WTC11 (cell line): ENCODE results near the gene GPR68. TPM values are rescaled to one million over a fixed set of nuclear protein-coding genes. Genes with fewer than 3 reads are reported as not detected.

Experiments used
- ATAC-seq: fragments of 200-7000 bp; cut with Tn5 transposase; 2 replicates; pipeline ENCODE4 v1.10.0; 2021; ENCODE audit warnings: mild to moderate bottlenecking, moderate library complexity
- CTCF ChIA-PET: fragments of 300-600 bp; sonication (Branson Sonifier 250); formaldehyde crosslinking; loops from one replicate; lab custom pipeline; 2021; ENCODE audit warnings: antibody characterized with exemption; lab: Charles Lee
- POLR2A ChIA-PET: fragments of 350-600 bp; sonication (Branson Sonifier 250); formaldehyde crosslinking; loops from one replicate; lab custom pipeline; 2021; ENCODE audit warnings: antibody characterized with exemption; lab: Charles Lee
- DNase-seq: peaks from one replicate; pipeline ENCODE4 v3.0.0; 2021; ENCODE audit warnings: low spot score
- H3K27ac Mint-ChIP-seq: 2 replicates; pipeline ENCODE4 v1.8.0; 2021; ENCODE audit warnings: mixed read lengths
- H3K27me3 Mint-ChIP-seq: 2 replicates; pipeline ENCODE4 v1.8.0; 2021; ENCODE audit warnings: low read depth, mild to moderate bottlenecking, moderate library complexity, mixed read lengths
- H3K36me3 Mint-ChIP-seq: 2 replicates; pipeline ENCODE4 v1.8.0; 2021; ENCODE audit warnings: mixed read lengths
- H3K4me1 Mint-ChIP-seq: 2 replicates; pipeline ENCODE4 v1.8.0; 2022; ENCODE audit warnings: mixed read lengths
- H3K4me3 Mint-ChIP-seq: 2 replicates; pipeline ENCODE4 v1.8.0; 2021; ENCODE audit warnings: mild to moderate bottlenecking, moderate library complexity, mixed read lengths
- H3K9me3 Mint-ChIP-seq: 2 replicates; pipeline ENCODE4 v1.8.0; 2021; ENCODE audit warnings: mixed read lengths
- CREB1 ChIP-seq: sonication (generic); formaldehyde crosslinking; IDR thresholded peaks from 2 replicates; pipeline ENCODE4 v1.8.0; 2023; ENCODE audit warnings: mild to moderate bottlenecking, missing genetic modification reagents
- GTF2I ChIP-seq: fragments of 250-450 bp; sonication (Bioruptor Pico); conservative IDR thresholded peaks from 2 replicates; pipeline ENCODE4 v1.4.0; 2021; ENCODE audit warnings: mild to moderate bottlenecking
- JAZF1 ChIP-seq: fragments of 250-450 bp; sonication (Bioruptor Pico); IDR thresholded peaks from 2 replicates; pipeline ENCODE4 v1.9.0; 2021; ENCODE audit warnings: moderate library complexity, mild to moderate bottlenecking, inconsistent platforms
- KAT7 ChIP-seq: sonication (generic); formaldehyde crosslinking; IDR thresholded peaks from 2 replicates; pipeline ENCODE4 v1.8.1; 2023; ENCODE audit warnings: missing genetic modification reagents, mild to moderate bottlenecking, borderline replicate concordance
- NFATC4 ChIP-seq: fragments of 250-450 bp; sonication (Bioruptor Pico); IDR thresholded peaks from 2 replicates; pipeline ENCODE4 v1.9.0; 2021; ENCODE audit warnings: mild to moderate bottlenecking
- NR1H2 ChIP-seq: sonication (generic); formaldehyde crosslinking; IDR thresholded peaks from 2 replicates; pipeline ENCODE4 v1.9.0; 2021; ENCODE audit warnings: mild to moderate bottlenecking, moderate library complexity, missing genetic modification reagents
- NR2C2 ChIP-seq: sonication (generic); formaldehyde crosslinking; IDR thresholded peaks from 2 replicates; pipeline ENCODE4 v1.8.0; 2022; ENCODE audit warnings: mild to moderate bottlenecking, missing genetic modification reagents
- SP1 ChIP-seq: sonication (generic); formaldehyde crosslinking; conservative IDR thresholded peaks from 2 replicates; pipeline ENCODE4 v1.8.1; 2022; ENCODE audit warnings: missing genetic modification reagents
- ZNF416 ChIP-seq: fragments of 250-450 bp; sonication (Bioruptor Pico); IDR thresholded peaks from 2 replicates; pipeline ENCODE4 v1.9.0; 2021; ENCODE audit warnings: mild to moderate bottlenecking, inconsistent platforms
- total RNA-seq: library from RNA; stranded (reverse); gene quantifications from 3 replicates; pipeline ENCODE4 v1.2.3, GENCODE V29; 2021
- TF ChIP-seq, protein P1 (sequence below): fragments of 250-450 bp; sonication (Bioruptor Pico); IDR thresholded peaks from 2 replicates; pipeline ENCODE4 v1.8.0; 2021; ENCODE audit warnings: mild to moderate bottlenecking
- TF ChIP-seq, protein P2 (sequence below): sonication (generic); formaldehyde crosslinking; IDR thresholded peaks from 2 replicates; pipeline ENCODE4 v1.8.0; 2022; ENCODE audit warnings: mild to moderate bottlenecking, missing genetic modification reagents
- TF ChIP-seq, protein P3 (sequence below): sonication (generic); formaldehyde crosslinking; IDR thresholded peaks from 2 replicates; pipeline ENCODE4 v1.8.1; 2022; ENCODE audit warnings: mild to moderate bottlenecking, missing genetic modification reagents, moderate library complexity, borderline replicate concordance
- TF ChIP-seq, protein P4 (sequence below): fragments of 200-600 bp; IDR thresholded peaks from 2 replicates; pipeline ENCODE4 v1.8.0; 2022; ENCODE audit warnings: antibody characterized with exemption
- TF ChIP-seq, protein P5 (sequence below): sonication (generic); formaldehyde crosslinking; IDR thresholded peaks from 2 replicates; pipeline ENCODE4 v1.8.0; 2022; ENCODE audit warnings: mild to moderate bottlenecking, missing genetic modification reagents

Gene GPR68
- total RNA-seq, 1 experiment from 2014 or later = 0.28 TPM

DNA sequence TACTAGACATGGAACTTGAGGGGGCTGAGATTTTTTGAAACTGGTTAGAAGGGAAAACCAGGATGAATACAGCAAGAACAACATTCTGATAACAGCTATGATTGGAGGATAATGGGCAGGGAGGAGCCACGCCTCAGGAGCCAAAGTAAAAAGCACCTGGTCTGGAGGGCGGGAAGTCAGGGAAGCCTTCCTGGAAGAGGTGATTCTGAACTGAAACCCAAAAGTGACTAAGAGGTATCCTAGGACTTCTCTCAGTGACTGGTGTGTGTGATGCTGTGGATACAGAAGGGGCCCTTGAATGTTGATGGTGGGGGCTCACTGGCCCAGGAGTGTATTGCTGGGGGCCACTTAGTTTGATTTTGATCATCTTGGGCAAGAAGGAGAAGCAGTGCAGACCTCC, 18.8 kb upstream of the GPR68 start (continued):
- TF ChIP-seq GTF2I (CRISPR knock-in tag) = no peak

DNA sequence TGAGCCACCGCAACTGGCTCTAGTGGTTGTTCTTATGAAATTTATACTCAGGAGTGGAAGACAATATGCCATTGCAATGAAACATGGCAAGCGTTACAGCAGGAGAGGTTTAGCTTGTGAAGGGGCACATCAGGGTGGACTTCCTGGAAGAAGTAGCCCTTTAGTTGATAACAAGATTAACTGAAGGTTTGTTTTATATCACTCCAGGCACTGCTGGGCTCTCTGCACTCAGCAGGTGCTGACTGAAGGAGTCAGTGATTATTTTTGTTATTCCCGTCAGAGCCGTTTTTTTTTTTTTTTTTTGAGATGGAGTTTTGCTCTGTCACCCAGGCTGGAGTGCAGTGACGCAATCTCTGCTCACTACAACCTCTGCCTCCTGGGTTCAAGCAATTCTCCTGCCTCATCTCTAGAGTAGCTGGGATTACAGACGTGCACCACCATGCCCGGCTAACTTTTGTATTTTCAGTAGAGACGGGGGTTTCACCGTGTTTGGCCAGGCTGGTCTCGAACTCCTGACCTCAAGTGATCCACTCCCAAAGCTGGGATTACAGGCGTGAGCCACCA, 17.6 kb upstream of the GPR68 start:
- peaks cover 17% of the 10 kb centered on the region for H3K4me1 Mint-ChIP-seq
- POLR2A ChIA-PET = no interaction called here
- no peak for ATAC-seq

DNA sequence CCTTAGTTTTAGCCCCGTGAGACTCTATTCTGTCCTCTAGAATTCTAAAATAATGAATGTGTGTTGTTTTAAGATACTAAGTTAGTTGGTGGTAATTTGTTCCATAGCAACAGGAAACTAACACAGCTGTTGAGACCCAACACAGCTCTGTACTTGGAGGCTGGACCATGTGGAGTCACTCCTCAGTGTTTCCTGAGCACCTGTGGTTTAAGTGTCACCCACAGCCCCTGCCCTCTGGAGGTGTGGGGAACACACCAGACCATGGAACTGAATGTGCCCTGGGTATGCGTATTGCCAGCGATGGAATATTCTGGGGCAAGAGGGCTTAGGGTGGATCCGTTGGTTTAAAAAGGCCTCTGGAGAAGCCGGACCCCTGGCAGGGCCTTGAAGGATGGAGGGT, 16.6 kb upstream of the GPR68 start:
- Mint-ChIP-seq H3K4me3 (no peak overlapping the region), H3K27me3 (peaks cover 37% of the 10 kb centered on the region), H3K27ac (no peak overlapping the region), H3K9me3 (peaks cover 7% of the 10 kb centered on the region), H3K36me3 (no peaks in the 10 kb centered on the region), H3K4me1 (peaks cover 19% of the 10 kb centered on the region)
- TF ChIP-seq KAT7 (no peak), JAZF1 (CRISPR knock-in tag) (no peak), GTF2I (CRISPR knock-in tag) (no peak), NR2C2 (CRISPR knock-in tag) (no peak), ZNF416 (CRISPR knock-in tag) (no peak), CREB1 (CRISPR knock-in tag) (no peak), NFATC4 (no peak), NR1H2 (no peak)
- TF ChIP-seq, protein P1, sequence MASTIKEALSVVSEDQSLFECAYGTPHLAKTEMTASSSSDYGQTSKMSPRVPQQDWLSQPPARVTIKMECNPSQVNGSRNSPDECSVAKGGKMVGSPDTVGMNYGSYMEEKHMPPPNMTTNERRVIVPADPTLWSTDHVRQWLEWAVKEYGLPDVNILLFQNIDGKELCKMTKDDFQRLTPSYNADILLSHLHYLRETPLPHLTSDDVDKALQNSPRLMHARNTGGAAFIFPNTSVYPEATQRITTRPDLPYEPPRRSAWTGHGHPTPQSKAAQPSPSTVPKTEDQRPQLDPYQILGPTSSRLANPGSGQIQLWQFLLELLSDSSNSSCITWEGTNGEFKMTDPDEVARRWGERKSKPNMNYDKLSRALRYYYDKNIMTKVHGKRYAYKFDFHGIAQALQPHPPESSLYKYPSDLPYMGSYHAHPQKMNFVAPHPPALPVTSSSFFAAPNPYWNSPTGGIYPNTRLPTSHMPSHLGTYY (CRISPR knock-in tag) = no peak
- TF ChIP-seq, protein P2, sequence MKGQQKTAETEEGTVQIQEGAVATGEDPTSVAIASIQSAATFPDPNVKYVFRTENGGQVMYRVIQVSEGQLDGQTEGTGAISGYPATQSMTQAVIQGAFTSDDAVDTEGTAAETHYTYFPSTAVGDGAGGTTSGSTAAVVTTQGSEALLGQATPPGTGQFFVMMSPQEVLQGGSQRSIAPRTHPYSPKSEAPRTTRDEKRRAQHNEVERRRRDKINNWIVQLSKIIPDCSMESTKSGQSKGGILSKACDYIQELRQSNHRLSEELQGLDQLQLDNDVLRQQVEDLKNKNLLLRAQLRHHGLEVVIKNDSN (CRISPR knock-in tag) = no peak
- TF ChIP-seq, protein P3, sequence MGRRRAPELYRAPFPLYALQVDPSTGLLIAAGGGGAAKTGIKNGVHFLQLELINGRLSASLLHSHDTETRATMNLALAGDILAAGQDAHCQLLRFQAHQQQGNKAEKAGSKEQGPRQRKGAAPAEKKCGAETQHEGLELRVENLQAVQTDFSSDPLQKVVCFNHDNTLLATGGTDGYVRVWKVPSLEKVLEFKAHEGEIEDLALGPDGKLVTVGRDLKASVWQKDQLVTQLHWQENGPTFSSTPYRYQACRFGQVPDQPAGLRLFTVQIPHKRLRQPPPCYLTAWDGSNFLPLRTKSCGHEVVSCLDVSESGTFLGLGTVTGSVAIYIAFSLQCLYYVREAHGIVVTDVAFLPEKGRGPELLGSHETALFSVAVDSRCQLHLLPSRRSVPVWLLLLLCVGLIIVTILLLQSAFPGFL (CRISPR knock-in tag) = no peak
- TF ChIP-seq, protein P4, sequence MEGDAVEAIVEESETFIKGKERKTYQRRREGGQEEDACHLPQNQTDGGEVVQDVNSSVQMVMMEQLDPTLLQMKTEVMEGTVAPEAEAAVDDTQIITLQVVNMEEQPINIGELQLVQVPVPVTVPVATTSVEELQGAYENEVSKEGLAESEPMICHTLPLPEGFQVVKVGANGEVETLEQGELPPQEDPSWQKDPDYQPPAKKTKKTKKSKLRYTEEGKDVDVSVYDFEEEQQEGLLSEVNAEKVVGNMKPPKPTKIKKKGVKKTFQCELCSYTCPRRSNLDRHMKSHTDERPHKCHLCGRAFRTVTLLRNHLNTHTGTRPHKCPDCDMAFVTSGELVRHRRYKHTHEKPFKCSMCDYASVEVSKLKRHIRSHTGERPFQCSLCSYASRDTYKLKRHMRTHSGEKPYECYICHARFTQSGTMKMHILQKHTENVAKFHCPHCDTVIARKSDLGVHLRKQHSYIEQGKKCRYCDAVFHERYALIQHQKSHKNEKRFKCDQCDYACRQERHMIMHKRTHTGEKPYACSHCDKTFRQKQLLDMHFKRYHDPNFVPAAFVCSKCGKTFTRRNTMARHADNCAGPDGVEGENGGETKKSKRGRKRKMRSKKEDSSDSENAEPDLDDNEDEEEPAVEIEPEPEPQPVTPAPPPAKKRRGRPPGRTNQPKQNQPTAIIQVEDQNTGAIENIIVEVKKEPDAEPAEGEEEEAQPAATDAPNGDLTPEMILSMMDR = no peak
- CTCF ChIA-PET = no interaction called here
- DNase-seq (no peak), ATAC-seq (no peak)
- POLR2A ChIA-PET = no interaction called here

More for the DNA sequence above, 17.6 kb upstream of the GPR68 start:
- H3K9me3 Mint-ChIP-seq = peaks cover 7% of the 10 kb centered on the region
- H3K27ac Mint-ChIP-seq = no peak overlapping the region
- H3K4me3 Mint-ChIP-seq = no peak overlapping the region
- no peak for DNase-seq
- CTCF ChIA-PET = interaction anchor here (0.6 to 0.8 kb wide), 2 partner anchors 9 kb away, joined by 3 read pairs; no protein-coding TSS in a partner anchor
- peaks cover 35% of the 10 kb centered on the region for H3K27me3 Mint-ChIP-seq
- TF ChIP-seq SP1 (CRISPR knock-in tag) = no peak
- TF ChIP-seq, protein P3 (CRISPR knock-in tag) = no peak
- TF ChIP-seq, protein P5, sequence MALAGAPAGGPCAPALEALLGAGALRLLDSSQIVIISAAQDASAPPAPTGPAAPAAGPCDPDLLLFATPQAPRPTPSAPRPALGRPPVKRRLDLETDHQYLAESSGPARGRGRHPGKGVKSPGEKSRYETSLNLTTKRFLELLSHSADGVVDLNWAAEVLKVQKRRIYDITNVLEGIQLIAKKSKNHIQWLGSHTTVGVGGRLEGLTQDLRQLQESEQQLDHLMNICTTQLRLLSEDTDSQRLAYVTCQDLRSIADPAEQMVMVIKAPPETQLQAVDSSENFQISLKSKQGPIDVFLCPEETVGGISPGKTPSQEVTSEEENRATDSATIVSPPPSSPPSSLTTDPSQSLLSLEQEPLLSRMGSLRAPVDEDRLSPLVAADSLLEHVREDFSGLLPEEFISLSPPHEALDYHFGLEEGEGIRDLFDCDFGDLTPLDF (CRISPR knock-in tag) = no peak
- TF ChIP-seq, all 79 proteins: peak for 0
- H3K36me3 Mint-ChIP-seq = no peaks in the 10 kb centered on the region
